HL-60 (cell line): ENCODE data around the gene GPATCH1.

Experiments
- POLR2AphosphoS5 ChIP-seq: IDR thresholded peaks from 2 replicates; pipeline ENCODE4 v1.6.1; 2012; ENCODE audit warnings: low read depth
- SPI1 ChIP-seq: IDR thresholded peaks from 2 replicates; pipeline ENCODE4 v1.6.1; 2012; ENCODE audit warnings: low read depth, mild to moderate bottlenecking, borderline replicate concordance
- TF ChIP-seq, protein P1 (sequence below): IDR thresholded peaks from one replicate; pipeline ENCODE4 v1.5.1; 2011; ENCODE audit warnings: low read length, control low read depth, inconsistent platforms; ENCODE audit not compliant: insufficient read depth
- TF ChIP-seq, protein P2 (sequence below): IDR thresholded peaks from 2 replicates; pipeline ENCODE4 v1.6.1; 2012; ENCODE audit warnings: low read depth; ENCODE audit not compliant: insufficient replicate concordance

GRCh38 chr19:33050110-33050509 is 30.9 kb upstream of the GPATCH1 start:
- TF ChIP-seq, protein P1, sequence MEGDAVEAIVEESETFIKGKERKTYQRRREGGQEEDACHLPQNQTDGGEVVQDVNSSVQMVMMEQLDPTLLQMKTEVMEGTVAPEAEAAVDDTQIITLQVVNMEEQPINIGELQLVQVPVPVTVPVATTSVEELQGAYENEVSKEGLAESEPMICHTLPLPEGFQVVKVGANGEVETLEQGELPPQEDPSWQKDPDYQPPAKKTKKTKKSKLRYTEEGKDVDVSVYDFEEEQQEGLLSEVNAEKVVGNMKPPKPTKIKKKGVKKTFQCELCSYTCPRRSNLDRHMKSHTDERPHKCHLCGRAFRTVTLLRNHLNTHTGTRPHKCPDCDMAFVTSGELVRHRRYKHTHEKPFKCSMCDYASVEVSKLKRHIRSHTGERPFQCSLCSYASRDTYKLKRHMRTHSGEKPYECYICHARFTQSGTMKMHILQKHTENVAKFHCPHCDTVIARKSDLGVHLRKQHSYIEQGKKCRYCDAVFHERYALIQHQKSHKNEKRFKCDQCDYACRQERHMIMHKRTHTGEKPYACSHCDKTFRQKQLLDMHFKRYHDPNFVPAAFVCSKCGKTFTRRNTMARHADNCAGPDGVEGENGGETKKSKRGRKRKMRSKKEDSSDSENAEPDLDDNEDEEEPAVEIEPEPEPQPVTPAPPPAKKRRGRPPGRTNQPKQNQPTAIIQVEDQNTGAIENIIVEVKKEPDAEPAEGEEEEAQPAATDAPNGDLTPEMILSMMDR, result no peak
- TF ChIP-seq POLR2AphosphoS5 (no peak), SPI1 (no peak)
- TF ChIP-seq, protein P2, sequence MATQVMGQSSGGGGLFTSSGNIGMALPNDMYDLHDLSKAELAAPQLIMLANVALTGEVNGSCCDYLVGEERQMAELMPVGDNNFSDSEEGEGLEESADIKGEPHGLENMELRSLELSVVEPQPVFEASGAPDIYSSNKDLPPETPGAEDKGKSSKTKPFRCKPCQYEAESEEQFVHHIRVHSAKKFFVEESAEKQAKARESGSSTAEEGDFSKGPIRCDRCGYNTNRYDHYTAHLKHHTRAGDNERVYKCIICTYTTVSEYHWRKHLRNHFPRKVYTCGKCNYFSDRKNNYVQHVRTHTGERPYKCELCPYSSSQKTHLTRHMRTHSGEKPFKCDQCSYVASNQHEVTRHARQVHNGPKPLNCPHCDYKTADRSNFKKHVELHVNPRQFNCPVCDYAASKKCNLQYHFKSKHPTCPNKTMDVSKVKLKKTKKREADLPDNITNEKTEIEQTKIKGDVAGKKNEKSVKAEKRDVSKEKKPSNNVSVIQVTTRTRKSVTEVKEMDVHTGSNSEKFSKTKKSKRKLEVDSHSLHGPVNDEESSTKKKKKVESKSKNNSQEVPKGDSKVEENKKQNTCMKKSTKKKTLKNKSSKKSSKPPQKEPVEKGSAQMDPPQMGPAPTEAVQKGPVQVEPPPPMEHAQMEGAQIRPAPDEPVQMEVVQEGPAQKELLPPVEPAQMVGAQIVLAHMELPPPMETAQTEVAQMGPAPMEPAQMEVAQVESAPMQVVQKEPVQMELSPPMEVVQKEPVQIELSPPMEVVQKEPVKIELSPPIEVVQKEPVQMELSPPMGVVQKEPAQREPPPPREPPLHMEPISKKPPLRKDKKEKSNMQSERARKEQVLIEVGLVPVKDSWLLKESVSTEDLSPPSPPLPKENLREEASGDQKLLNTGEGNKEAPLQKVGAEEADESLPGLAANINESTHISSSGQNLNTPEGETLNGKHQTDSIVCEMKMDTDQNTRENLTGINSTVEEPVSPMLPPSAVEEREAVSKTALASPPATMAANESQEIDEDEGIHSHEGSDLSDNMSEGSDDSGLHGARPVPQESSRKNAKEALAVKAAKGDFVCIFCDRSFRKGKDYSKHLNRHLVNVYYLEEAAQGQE, result no peak
